CD4-positive, alpha-beta T cell (primary cell): Measurements from ENCODE around the gene CTNNA1. TPM values are rescaled to one million over a fixed set of nuclear protein-coding genes. Genes with fewer than 3 reads are reported as not detected.

Source experiments
- ATAC-seq: fragments of 200-7000 bp; cut with Tn5 transposase; one replicate; pipeline ENCODE4 v1.10.0; 2022; ENCODE audit warnings: mild to moderate bottlenecking; ENCODE audit not compliant: poor library complexity
- CTCF ChIA-PET: fragments of 350-600 bp; sonication (Branson Sonifier 250); formaldehyde crosslinking; loops from one replicate; lab custom pipeline; 2021; ENCODE audit warnings: antibody characterized with exemption, inconsistent platforms; lab: Charles Lee
- POLR2A ChIA-PET: fragments of 350-600 bp; sonication (Branson Sonifier 250); formaldehyde crosslinking; loops from one replicate; lab custom pipeline; 2021; ENCODE audit warnings: antibody characterized with exemption, inconsistent platforms; lab: Charles Lee
- DNase-seq, 14 experiments: peaks; one replicate each; pipeline ENCODE4 v3.0.0-alpha.2; 2013 to 2020; ENCODE audit warnings: mixed read lengths in 2 of 14
- H3K27ac ChIP-seq, 2 donors: one replicate each; pipeline versions ENCODE4 v1.5.1 to v1.7.0; 2013; ENCODE audit warnings: low read length in 2 of 2, low read depth in 1 of 2, mild to moderate bottlenecking in 1 of 2
- H3K27me3 ChIP-seq, 2 experiments: 1 replicate in 1 of 2; 2 replicates in 1 of 2; pipeline versions ENCODE4 v1.6.1 to v1.7.0; 2013; ENCODE audit warnings: low read length in 2 of 2, control low read depth in 1 of 2, mild to moderate bottlenecking in 1 of 2, moderate library complexity in 1 of 2; ENCODE audit not compliant: insufficient read depth in 2 of 2, control insufficient read depth in 1 of 2
- H3K36me3 ChIP-seq: one replicate; pipeline ENCODE4 v1.6.1; 2013; ENCODE audit warnings: low read length, control low read depth; ENCODE audit not compliant: insufficient read depth
- H3K4me1 ChIP-seq: one replicate; pipeline ENCODE4 v1.6.1; 2013; ENCODE audit warnings: low read length, control low read depth; ENCODE audit not compliant: insufficient read depth
- H3K4me3 ChIP-seq: one replicate; pipeline ENCODE4 v1.5.1; 2013; ENCODE audit warnings: mild to moderate bottlenecking, low read length, moderate library complexity
- H3K9me3 ChIP-seq, 2 experiments: 1 replicate in 1 of 2; 2 replicates in 1 of 2; pipeline versions ENCODE4 v1.6.1 to v1.7.0; 2013; ENCODE audit warnings: low read length in 2 of 2, mild to moderate bottlenecking in 2 of 2, control low read depth in 1 of 2, moderate library complexity in 1 of 2; ENCODE audit not compliant: control insufficient read depth in 1 of 2, insufficient read depth in 1 of 2
- H3K27ac Mint-ChIP-seq: one replicate; pipeline ENCODE4 v1.8.0; 2020; ENCODE audit warnings: mixed read lengths
- H3K27me3 Mint-ChIP-seq: one replicate; pipeline ENCODE4 v1.8.0; 2021; ENCODE audit warnings: mixed read lengths
- H3K36me3 Mint-ChIP-seq: one replicate; pipeline ENCODE4 v1.8.0; 2021; ENCODE audit warnings: low read depth, mixed read lengths
- H3K4me1 Mint-ChIP-seq: one replicate; pipeline ENCODE4 v1.8.0; 2021; ENCODE audit warnings: low read depth, mixed read lengths
- H3K4me3 Mint-ChIP-seq: one replicate; pipeline ENCODE4 v1.8.0; 2020; ENCODE audit warnings: mild to moderate bottlenecking, mixed read lengths
- H3K9me3 Mint-ChIP-seq: one replicate; pipeline ENCODE4 v1.8.0; 2020; ENCODE audit warnings: mixed read lengths
- intact Hi-C, 2 experiments: fragments of 100-400 bp; cut with DNase I in 1 of 2; cut with micrococcal nuclease in 1 of 2; formaldehyde crosslinking; loops; one replicate each; pipeline versions ENCODE4 v1.15.1 to v1.9.0; 2023 to 2025; cut with DNase I, micrococcal nuclease
- total RNA-seq, 174 experiments: library from RNA in 2 of 174; stranded (reverse) in 2 of 174; gene quantifications; one replicate each; pipeline ENCODE4 v1.2.3 and lab custom pipeline; 2021 to 2026
- TF ChIP-seq, protein P1 (sequence below): fragments of 200-600 bp; IDR thresholded peaks from one replicate; pipeline ENCODE4 v1.8.0; 2022; ENCODE audit warnings: antibody characterized with exemption, mild to moderate bottlenecking

Gene CTNNA1
- total RNA-seq, 2 experiments from 2014 or later: 6.0 to 6.7 TPM

DNA sequence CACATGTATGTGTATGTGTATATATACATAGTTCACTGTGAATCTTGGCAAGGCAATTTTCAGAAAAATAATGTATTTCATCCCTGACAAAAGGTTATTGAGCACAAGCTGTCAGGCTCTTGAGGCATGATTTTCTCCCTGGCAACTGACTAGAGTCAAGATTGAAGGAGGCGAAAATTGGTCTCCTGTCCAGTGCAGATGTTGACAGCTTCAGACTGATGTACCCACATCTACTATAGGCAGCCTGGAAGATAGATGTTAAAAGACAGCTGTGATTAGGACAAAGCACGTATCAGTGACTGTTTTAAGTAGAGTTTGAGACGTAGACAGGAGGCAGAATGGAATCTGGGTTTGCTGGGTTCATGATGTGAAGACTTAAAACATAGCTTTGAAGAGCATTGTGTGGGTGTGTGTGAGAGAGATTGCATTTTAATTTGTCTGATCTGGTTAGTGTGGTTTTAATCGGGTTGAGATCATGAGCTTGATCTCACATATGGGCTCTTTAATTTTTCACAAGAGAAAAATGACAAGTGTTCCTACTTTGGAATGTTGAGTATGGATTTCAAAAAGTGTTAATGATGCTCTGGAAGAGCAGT lies 39.1 kb downstream of the CTNNA1 start:
- H3K27ac Mint-ChIP-seq: no peak overlapping the region
- TF ChIP-seq, protein P1, sequence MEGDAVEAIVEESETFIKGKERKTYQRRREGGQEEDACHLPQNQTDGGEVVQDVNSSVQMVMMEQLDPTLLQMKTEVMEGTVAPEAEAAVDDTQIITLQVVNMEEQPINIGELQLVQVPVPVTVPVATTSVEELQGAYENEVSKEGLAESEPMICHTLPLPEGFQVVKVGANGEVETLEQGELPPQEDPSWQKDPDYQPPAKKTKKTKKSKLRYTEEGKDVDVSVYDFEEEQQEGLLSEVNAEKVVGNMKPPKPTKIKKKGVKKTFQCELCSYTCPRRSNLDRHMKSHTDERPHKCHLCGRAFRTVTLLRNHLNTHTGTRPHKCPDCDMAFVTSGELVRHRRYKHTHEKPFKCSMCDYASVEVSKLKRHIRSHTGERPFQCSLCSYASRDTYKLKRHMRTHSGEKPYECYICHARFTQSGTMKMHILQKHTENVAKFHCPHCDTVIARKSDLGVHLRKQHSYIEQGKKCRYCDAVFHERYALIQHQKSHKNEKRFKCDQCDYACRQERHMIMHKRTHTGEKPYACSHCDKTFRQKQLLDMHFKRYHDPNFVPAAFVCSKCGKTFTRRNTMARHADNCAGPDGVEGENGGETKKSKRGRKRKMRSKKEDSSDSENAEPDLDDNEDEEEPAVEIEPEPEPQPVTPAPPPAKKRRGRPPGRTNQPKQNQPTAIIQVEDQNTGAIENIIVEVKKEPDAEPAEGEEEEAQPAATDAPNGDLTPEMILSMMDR: no peak
- no peak overlapping the region for H3K4me3 Mint-ChIP-seq
- ChIA-PET CTCF (interaction anchor here (0.5 to 0.6 kb wide), 2 partner anchors 60 to 115 kb away, joined by 3 read pairs; no protein-coding TSS in a partner anchor), POLR2A (no interaction called here)
- Histone ChIP-seq H3K36me3 (no peaks in the 10 kb centered on the region), H3K4me1 (peaks cover 4% of the 10 kb centered on the region), H3K9me3 (no peaks in the 10 kb centered on the region), H3K27ac (no peak overlapping the region), H3K4me3 (no peak overlapping the region), H3K27me3 (peaks cover 5 to 10% of the 10 kb centered on the region in 2 experiments)
- no peaks in the 10 kb centered on the region for H3K9me3 Mint-ChIP-seq
- intact Hi-C loops: no loop called here
- ATAC-seq (peak; percentile 71), DNase-seq (peak in 2 of 14 experiments; percentile 15 to 17)
- H3K36me3 Mint-ChIP-seq: no peaks in the 10 kb centered on the region
- peaks cover 23% of the 10 kb centered on the region for H3K4me1 Mint-ChIP-seq
- peaks cover 77% of the 10 kb centered on the region for H3K27me3 Mint-ChIP-seq

DNA sequence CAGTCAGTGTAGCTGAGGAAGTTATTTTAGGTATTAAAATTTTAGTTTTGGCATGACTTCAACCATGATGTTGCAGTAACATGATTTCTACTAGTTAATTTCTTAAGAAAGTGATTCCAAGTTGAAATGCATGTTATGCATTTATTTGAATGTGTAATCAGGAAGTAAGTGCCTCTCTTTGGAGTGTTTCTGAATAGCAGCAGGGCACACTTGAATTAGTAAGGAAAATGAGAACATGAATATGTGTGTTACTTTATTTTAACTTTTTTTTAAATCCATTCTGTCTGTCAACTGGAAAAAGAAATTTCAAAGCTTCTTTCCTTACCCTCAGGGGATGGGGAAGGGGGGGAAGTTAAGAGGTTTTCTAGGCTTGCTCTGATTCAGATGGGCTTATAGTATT lies 40.4 kb downstream of the CTNNA1 start:
- TF ChIP-seq, protein P1: no peak
- Mint-ChIP-seq H3K9me3 (no peaks in the 10 kb centered on the region), H3K36me3 (no peaks in the 10 kb centered on the region), H3K27me3 (peaks cover 77% of the 10 kb centered on the region), H3K4me1 (peaks cover 23% of the 10 kb centered on the region), H3K4me3 (no peak overlapping the region), H3K27ac (no peak overlapping the region)
- ChIA-PET CTCF (interaction anchor here (0.6 kb wide), 1 partner anchor 24 kb away, joined by 3 read pairs; no protein-coding TSS in a partner anchor), POLR2A (no interaction called here)
- H3K27me3 ChIP-seq: peaks cover 5 to 10% of the 10 kb centered on the region in 2 experiments
- no peak overlapping the region for H3K4me3 ChIP-seq
- H3K4me1 ChIP-seq: peaks cover 4% of the 10 kb centered on the region
- H3K9me3 ChIP-seq: no peaks in the 10 kb centered on the region
- intact Hi-C loops: no loop called here
- no peaks in the 10 kb centered on the region for H3K36me3 ChIP-seq
- ATAC-seq (no peak), DNase-seq (no peak)
- H3K27ac ChIP-seq: no peak overlapping the region

GRCh38 chr5:138803285-138803684 lies 50.1 kb downstream of the CTNNA1 start:
- H3K4me3 Mint-ChIP-seq: no peak overlapping the region

More at GRCh38 chr5:138803285-138803684, 50.1 kb downstream of the CTNNA1 start:
- CTCF ChIA-PET: no interaction called here
- H3K27me3 ChIP-seq: no peaks in the 10 kb centered on the region
- H3K4me1 ChIP-seq: no peaks in the 10 kb centered on the region
- Mint-ChIP-seq H3K36me3 (no peaks in the 10 kb centered on the region), H3K9me3 (no peaks in the 10 kb centered on the region), H3K4me1 (peaks cover 11% of the 10 kb centered on the region), H3K27me3 (peaks cover 37% of the 10 kb centered on the region), H3K27ac (no peak overlapping the region)
- POLR2A ChIA-PET: no interaction called here
- intact Hi-C loops: no loop called here
- H3K4me3 ChIP-seq: no peak overlapping the region
- ATAC-seq: no peak
- TF ChIP-seq, protein P1: no peak
- H3K9me3 ChIP-seq: peaks cover 0 to 6% of the 10 kb centered on the region in 2 experiments
- no peaks in the 10 kb centered on the region for H3K36me3 ChIP-seq
- DNase-seq: no peak
- H3K27ac ChIP-seq: no peak overlapping the region
